Caco-2 (cell line): ENCODE results near the gene PALLD. TPM values are rescaled to one million over a fixed set of nuclear protein-coding genes. Genes with fewer than 3 reads are reported as not detected.

ENCODE experiments used
- BruUV-seq: library from RNA; stranded (reverse); fragments of 400-500 nt; replicated peaks from 2 replicates; lab custom pipeline; 2021; lab: Mats Ljungman, UMichigan
- CTCF ChIA-PET: fragments of 300-600 bp; sonication (Branson Sonifier 250); formaldehyde crosslinking; loops from one replicate; lab custom pipeline; 2022; ENCODE audit warnings: antibody characterized with exemption; lab: Charles Lee
- POLR2A ChIA-PET: fragments of 300-600 bp; sonication (Branson Sonifier 250); formaldehyde crosslinking; loops from one replicate; lab custom pipeline; 2022; ENCODE audit warnings: antibody characterized with exemption; lab: Charles Lee
- DNase-seq, 2 experiments: peaks; one replicate each; pipeline versions ENCODE4 v3.0.0 to v3.0.0-alpha.2; 2020 to 2022
- H3K27me3 ChIP-seq: replicated peaks from 2 replicates; pipeline ENCODE4 v1.6.0; 2011; ENCODE audit warnings: low read length; ENCODE audit not compliant: control insufficient read depth, insufficient read depth
- H3K36me3 ChIP-seq: 2 replicates; pipeline ENCODE4 v1.5.1; 2011; ENCODE audit warnings: low read length; ENCODE audit not compliant: control insufficient read depth, insufficient read depth
- H3K4me1 ChIP-seq: fragments of 250-450 bp; sonication (Bioruptor Pico); 2 replicates; pipeline ENCODE4 v1.5.1; 2020; ENCODE audit warnings: mild to moderate bottlenecking
- H3K4me3 ChIP-seq: 2 replicates; pipeline ENCODE4 v1.5.1; 2011; ENCODE audit warnings: low read depth, mild to moderate bottlenecking, control low read depth, low read length
- H3K9me3 ChIP-seq: fragments of 250-450 bp; sonication (Bioruptor Pico); 2 replicates; pipeline ENCODE4 v1.5.1; 2020; ENCODE audit warnings: mild to moderate bottlenecking, moderate library complexity
- H3K27ac Mint-ChIP-seq: one replicate; pipeline ENCODE4 v1.8.0; 2022; ENCODE audit warnings: mixed read lengths; ENCODE audit not compliant: unreplicated experiment
- H3K27me3 Mint-ChIP-seq: one replicate; pipeline ENCODE4 v1.8.0; 2022; ENCODE audit warnings: mixed read lengths; ENCODE audit not compliant: insufficient read depth, unreplicated experiment
- H3K36me3 Mint-ChIP-seq: one replicate; pipeline ENCODE4 v1.8.0; 2022; ENCODE audit warnings: mild to moderate bottlenecking, mixed read lengths; ENCODE audit not compliant: insufficient read depth, unreplicated experiment
- H3K4me1 Mint-ChIP-seq: one replicate; pipeline ENCODE4 v1.8.0; 2022; ENCODE audit warnings: low read depth, mixed read lengths; ENCODE audit not compliant: unreplicated experiment
- H3K4me3 Mint-ChIP-seq: one replicate; pipeline ENCODE4 v1.8.0; 2022; ENCODE audit warnings: mild to moderate bottlenecking, moderate library complexity, mixed read lengths; ENCODE audit not compliant: unreplicated experiment
- H3K9me3 Mint-ChIP-seq: one replicate; pipeline ENCODE4 v1.8.0; 2022; ENCODE audit warnings: mixed read lengths; ENCODE audit not compliant: unreplicated experiment
- intact Hi-C: fragments of 100-400 bp; cut with micrococcal nuclease; formaldehyde crosslinking; loops from one replicate; pipeline ENCODE4 v1.10.0; 2022; ENCODE audit not compliant: unreplicated experiment
- total RNA-seq: library from RNA; stranded (reverse); gene quantifications from 2 replicates; pipeline ENCODE4 v1.2.3, GENCODE V29; 2022
- TF ChIP-seq, protein P1 (sequence below), 2 experiments: fragments of 200-600 bp in 1 of 2; IDR thresholded peaks; 1 replicate in 1 of 2; 2 replicates in 1 of 2; pipeline versions ENCODE4 v1.5.1 to v1.8.0; 2011 to 2022; ENCODE audit warnings: antibody characterized with exemption in 1 of 2, control low read depth in 1 of 2, inconsistent platforms in 1 of 2, low read depth in 1 of 2, low read length in 1 of 2, mild to moderate bottlenecking in 1 of 2, moderate library complexity in 1 of 2; ENCODE audit not compliant: insufficient read depth in 1 of 2, severe bottlenecking in 1 of 2, unreplicated experiment in 1 of 2

PALLD gene
- total RNA-seq, 1 experiment from 2014 or later = 12.3 TPM

DNA sequence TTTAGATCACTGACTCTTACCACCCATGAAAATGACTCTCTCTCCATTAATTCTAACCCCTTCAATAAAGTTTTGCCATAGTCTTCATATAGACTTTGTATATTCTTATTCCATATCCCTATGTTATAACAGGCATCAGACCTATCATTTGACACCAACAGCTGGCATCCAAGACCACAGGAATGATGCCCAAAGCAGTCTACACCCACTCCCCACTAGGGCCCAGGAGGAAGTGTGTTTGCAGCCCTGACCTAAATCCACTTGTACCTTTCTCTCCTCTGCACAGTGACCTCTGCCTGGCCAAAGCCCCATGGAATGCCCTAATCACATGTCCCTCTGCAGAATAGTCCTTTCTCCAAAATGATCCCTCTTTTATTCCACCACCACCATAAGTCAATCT, 294.0 kb downstream of the PALLD start:
- TF ChIP-seq, protein P1, sequence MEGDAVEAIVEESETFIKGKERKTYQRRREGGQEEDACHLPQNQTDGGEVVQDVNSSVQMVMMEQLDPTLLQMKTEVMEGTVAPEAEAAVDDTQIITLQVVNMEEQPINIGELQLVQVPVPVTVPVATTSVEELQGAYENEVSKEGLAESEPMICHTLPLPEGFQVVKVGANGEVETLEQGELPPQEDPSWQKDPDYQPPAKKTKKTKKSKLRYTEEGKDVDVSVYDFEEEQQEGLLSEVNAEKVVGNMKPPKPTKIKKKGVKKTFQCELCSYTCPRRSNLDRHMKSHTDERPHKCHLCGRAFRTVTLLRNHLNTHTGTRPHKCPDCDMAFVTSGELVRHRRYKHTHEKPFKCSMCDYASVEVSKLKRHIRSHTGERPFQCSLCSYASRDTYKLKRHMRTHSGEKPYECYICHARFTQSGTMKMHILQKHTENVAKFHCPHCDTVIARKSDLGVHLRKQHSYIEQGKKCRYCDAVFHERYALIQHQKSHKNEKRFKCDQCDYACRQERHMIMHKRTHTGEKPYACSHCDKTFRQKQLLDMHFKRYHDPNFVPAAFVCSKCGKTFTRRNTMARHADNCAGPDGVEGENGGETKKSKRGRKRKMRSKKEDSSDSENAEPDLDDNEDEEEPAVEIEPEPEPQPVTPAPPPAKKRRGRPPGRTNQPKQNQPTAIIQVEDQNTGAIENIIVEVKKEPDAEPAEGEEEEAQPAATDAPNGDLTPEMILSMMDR (IDR thresholded peaks at IDR 0.05; ENCODE audit: insufficient read depth in 1 of 2, low read depth in 1 of 2, low read length in 1 of 2, severe bottlenecking in 1 of 2, unreplicated experiment in 1 of 2) = no peak
- CTCF ChIA-PET = no interaction called here
- BruUV-seq = no TSS peak
- H3K36me3 Mint-ChIP-seq = no peaks in the 10 kb centered on the region
- H3K4me1 Mint-ChIP-seq = peaks cover under 1% of the 10 kb centered on the region
- Histone ChIP-seq H3K27me3 (no peaks in the 10 kb centered on the region), H3K36me3 (no peaks in the 10 kb centered on the region), H3K4me1 (peaks cover 13% of the 10 kb centered on the region), H3K4me3 (no peak overlapping the region), H3K9me3 (no peaks in the 10 kb centered on the region)
- POLR2A ChIA-PET = no interaction called here
- no peak overlapping the region for H3K27ac Mint-ChIP-seq
- H3K27me3 Mint-ChIP-seq = no peaks in the 10 kb centered on the region
- no peaks in the 10 kb centered on the region for H3K9me3 Mint-ChIP-seq
- intact Hi-C loops = no loop called here
- H3K4me3 Mint-ChIP-seq = no peak overlapping the region
- no peak for DNase-seq

DNA sequence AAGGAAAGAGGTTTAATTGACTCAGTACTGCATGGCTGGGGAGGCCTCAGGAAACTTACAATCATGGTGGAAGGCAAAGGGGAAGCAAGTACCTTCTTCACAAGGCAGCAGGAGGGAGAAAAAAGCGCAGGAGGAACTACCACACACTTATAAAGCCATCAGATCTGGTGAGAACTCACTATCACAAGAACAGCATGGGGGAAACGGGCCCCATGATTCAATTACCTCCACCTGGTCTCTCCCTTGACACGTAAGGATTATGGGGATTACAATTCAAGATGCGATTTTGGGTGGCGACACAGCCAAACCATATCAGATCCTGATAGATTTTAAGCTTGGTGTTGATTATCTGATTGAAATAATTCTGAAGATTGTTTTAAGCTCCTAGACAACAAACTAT, 294.5 kb downstream of the PALLD start:
- Mint-ChIP-seq H3K27ac (no peak overlapping the region), H3K9me3 (no peaks in the 10 kb centered on the region), H3K4me3 (no peak overlapping the region), H3K27me3 (no peaks in the 10 kb centered on the region), H3K36me3 (no peaks in the 10 kb centered on the region), H3K4me1 (peaks cover 5% of the 10 kb centered on the region)
- Histone ChIP-seq H3K4me3 (no peak overlapping the region), H3K4me1 (peaks cover 18% of the 10 kb centered on the region), H3K9me3 (no peaks in the 10 kb centered on the region), H3K27me3 (no peaks in the 10 kb centered on the region), H3K36me3 (no peaks in the 10 kb centered on the region)
- intact Hi-C loops = no loop called here
- ChIA-PET CTCF (no interaction called here), POLR2A (no interaction called here)
- no TSS peak for BruUV-seq
- TF ChIP-seq, protein P1 (IDR thresholded peaks at IDR 0.05; ENCODE audit: insufficient read depth in 1 of 2, low read depth in 1 of 2, low read length in 1 of 2, severe bottlenecking in 1 of 2, unreplicated experiment in 1 of 2) = no peak
- no peak for DNase-seq

DNA sequence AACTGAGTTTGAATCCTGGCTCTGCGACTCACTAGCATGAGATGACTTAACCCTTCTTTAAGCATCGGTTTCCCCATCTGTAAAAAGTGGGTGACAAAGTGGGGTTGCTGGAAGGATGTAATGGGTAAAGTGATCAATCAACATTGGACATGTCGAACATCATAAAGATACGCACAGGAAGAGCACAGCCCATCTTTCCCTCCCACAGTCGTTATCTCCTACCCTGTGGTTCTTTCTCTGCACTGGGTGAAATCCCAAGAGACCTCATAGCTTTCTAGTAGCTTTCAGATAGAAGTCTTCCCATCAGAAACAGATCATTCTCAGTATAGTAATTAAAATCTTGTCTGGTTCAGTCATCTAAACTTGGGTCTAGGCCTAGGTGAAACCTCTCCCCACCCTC, 296.7 kb downstream of the PALLD start:
- H3K36me3 Mint-ChIP-seq = no peaks in the 10 kb centered on the region
- no peaks in the 10 kb centered on the region for H3K27me3 Mint-ChIP-seq
- peaks cover 31% of the 10 kb centered on the region for H3K4me1 ChIP-seq
- no peaks in the 10 kb centered on the region for H3K9me3 Mint-ChIP-seq
- H3K4me3 Mint-ChIP-seq = no peak overlapping the region
- no peak overlapping the region for H3K27ac Mint-ChIP-seq
- ChIA-PET CTCF (no interaction called here), POLR2A (no interaction called here)
- TF ChIP-seq, protein P1 (IDR thresholded peaks at IDR 0.05; ENCODE audit: insufficient read depth in 1 of 2, low read depth in 1 of 2, low read length in 1 of 2, severe bottlenecking in 1 of 2, unreplicated experiment in 1 of 2) = no peak
- intact Hi-C loops = no loop called here
- no peak overlapping the region for H3K4me3 ChIP-seq
- H3K36me3 ChIP-seq = no peaks in the 10 kb centered on the region
- H3K27me3 ChIP-seq = no peaks in the 10 kb centered on the region
- H3K4me1 Mint-ChIP-seq = peaks cover 15% of the 10 kb centered on the region
- no TSS peak for BruUV-seq
- no peak for DNase-seq
- no peaks in the 10 kb centered on the region for H3K9me3 ChIP-seq
